HG03025 (cell line): Measurements from ENCODE around the gene JUND.

Experiments used
- ATAC-seq: cut with Tn5 transposase; IDR thresholded peaks from one replicate; pipeline ENCODE4 v1.9.1; 2021; ENCODE audit warnings: mild to moderate bottlenecking, moderate library complexity; ENCODE audit not compliant: unreplicated experiment, low FRiP score

JUND gene

GRCh38 chr19:18252370-18252717, 29.1 kb downstream of the JUND start:
- no peak for ATAC-seq

GRCh38 chr19:18251587-18252369, 29.6 kb downstream of the JUND start:
- ATAC-seq = no peak

GRCh38 chr19:18249834-18250233, 31.6 kb downstream of the JUND start:
- ATAC-seq = no peak

- ATAC-seq = no peak
These were observed 36.1 kb downstream of the JUND start for GRCh38 chr19:18245297-18245696.

- no peak for ATAC-seq
These were observed 42.1 kb downstream of the JUND start for GRCh38 chr19:18239303-18239702.

DNA sequence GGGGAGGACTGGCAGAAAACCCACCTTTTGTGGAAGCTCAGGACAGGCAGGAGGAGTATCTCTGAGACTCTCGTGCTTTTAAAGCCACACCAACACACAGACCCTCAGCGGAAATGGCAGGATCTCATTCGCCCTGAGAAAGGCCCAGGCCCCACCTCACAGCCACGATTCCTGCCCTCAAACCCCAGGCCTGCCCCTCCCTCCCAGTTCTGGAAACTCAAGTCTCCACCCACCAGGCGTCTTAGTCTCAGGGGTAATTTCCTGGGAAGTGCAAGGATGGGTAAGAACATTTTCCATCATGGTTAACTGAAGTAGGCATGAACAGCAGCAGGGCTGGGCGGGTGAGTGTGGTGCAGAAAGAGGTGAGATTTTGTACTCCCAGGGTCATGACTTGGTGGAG, 47.2 kb downstream of the JUND start:
- no peak for ATAC-seq

DNA sequence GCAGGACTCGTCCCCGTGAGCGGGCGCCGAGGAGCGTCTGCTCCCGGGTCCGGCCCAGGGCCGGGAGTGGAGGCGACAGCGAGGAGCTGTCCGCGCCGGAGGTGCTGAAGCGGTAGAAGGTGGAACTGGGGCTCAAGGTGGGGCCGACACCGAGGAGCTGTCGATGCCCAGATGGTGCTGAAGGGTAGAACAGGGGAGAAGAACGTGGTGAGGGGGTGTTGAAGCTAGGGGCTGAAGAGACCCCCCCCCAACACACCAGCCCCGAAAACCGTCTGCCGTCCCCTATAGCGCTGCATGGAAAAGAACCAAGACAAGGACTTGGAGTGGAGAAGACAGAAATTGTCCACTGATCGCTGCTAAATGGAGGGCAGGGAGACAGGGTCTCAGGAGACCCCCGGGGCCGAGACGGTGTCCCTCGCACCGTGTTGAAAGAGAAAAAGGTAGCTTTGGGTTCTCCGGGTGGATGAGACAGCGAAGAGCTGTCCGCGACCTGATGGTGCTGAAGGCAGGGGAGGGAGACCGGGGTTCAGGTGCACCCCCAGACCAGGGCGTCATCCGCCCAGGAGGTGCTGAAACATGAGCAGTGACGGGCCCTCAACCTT, 48.1 kb downstream of the JUND start:
- no peak for ATAC-seq

- ATAC-seq = no peak
These were observed 48.7 kb downstream of the JUND start for GRCh38 chr19:18232540-18233223.

- ATAC-seq = no peak
These were observed 49.6 kb downstream of the JUND start for GRCh38 chr19:18231775-18232174.

- ATAC-seq = no peak
These were observed 50.3 kb downstream of the JUND start for GRCh38 chr19:18230941-18231734.

DNA sequence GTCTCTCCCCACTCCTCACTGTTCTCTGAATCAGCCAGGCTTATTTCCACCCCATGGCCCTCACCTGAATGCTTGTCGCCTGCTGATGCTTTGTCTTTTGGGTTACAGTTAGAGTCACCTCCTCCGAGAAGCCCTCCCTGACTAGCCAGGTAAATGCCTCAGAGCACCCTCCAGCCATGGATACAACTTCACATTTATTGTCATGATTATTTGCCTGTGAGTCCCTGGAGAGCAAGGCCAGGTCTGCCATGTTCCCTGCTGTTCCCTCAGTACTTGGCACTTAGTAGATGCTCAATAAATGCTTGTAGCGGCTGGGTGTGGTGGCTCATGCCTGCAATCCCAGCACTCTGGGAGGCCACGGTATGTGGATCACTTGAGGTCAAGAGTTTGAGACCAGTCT, 51.5 kb downstream of the JUND start:
- ATAC-seq = no peak
